PC-3 (cell line): Measurements from ENCODE around the gene MAP2K7.

Experiments used
- CTCF ChIP-seq: fragments of 300-600 bp; sonication (generic); conservative IDR thresholded peaks from 2 replicates; pipeline ENCODE4 v1.5.1; 2017; ENCODE audit warnings: antibody characterized with exemption, low read depth, mild to moderate bottlenecking, low read length
- EZH2 ChIP-seq: fragments of 300-600 bp; sonication (generic); IDR thresholded peaks from one replicate; pipeline ENCODE4 v1.6.1; 2017; ENCODE audit warnings: antibody characterized with exemption, mild to moderate bottlenecking, low read length; ENCODE audit not compliant: unreplicated experiment

GRCh38 chr19:7900401-7900870, 3.2 kb upstream of the MAP2K7 start:
- TF ChIP-seq CTCF = no peak
- TF ChIP-seq EZH2 = no peak
